Measurements from ENCODE around the gene SIAH1. TPM values are rescaled to one million over a fixed set of nuclear protein-coding genes. Genes with fewer than 3 reads are reported as not detected.

SIAH1 gene
- total RNA-seq, 1 experiment from 2014 or later = 22.7 TPM

DNA sequence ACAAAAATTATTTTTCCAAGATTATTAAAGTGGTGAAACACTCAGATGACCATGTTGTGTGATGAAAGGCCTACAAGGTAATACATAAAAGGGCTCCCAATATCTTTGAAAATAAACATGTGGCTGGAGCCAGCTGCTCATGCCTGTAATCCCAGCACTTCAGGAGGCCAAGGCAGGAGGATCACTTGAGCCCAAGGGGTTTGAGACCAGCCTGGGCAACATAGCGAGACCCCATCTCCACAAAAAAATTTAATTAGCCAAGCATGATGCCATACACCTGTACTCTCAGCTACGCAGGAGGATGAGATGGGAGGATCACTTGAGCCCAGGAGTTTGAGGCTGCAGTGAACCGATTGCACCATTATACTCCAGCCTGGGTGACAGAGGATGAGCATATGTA, 26.8 kb downstream of the SIAH1 start:
- Histone ChIP-seq H3K79me2 (ENCODE audit: insufficient read depth, low read length) (peaks cover 71% of the 10 kb centered on the region), H3K36me3 (ENCODE audit: control insufficient read depth in 1 of 2, insufficient read depth in 2 of 2, low read length in 2 of 2) (peaks cover 5 to 7% of the 10 kb centered on the region in 2 experiments; a peak in 2 of 4 replicates), H3K9me3 (ENCODE audit: control insufficient read depth in 1 of 2, insufficient read depth in 1 of 2, low read depth in 1 of 2, low read length in 2 of 2) (no peaks in the 10 kb centered on the region), H3K27me3 (ENCODE audit: insufficient read depth, low read length) (no peaks in the 10 kb centered on the region), H3K4me3 (replicated peaks in 1 of 2; ENCODE audit: low read depth in 1 of 2, low read length in 2 of 2) (no peak overlapping the region), H3K4me1 (ENCODE audit: control insufficient read depth in 1 of 2, insufficient read depth in 2 of 2, low read length in 2 of 2) (no peaks in the 10 kb centered on the region), H4K20me1 (ENCODE audit: insufficient read depth) (peaks cover 6% of the 10 kb centered on the region; the same call in 1 of the 2 replicates), H3K9ac (ENCODE audit: low read length) (no peak overlapping the region), H2AFZ (ENCODE audit: low read depth, low read length, poor library complexity, severe bottlenecking) (no peak overlapping the region), H3K27ac (ENCODE audit: low read depth, low read length) (no peak overlapping the region), H3K9me2 (ENCODE audit: insufficient read depth) (no peaks in the 10 kb centered on the region), H3K4me2 (ENCODE audit: low read length) (no peak overlapping the region)
- TF ChIP-seq, protein P1, sequence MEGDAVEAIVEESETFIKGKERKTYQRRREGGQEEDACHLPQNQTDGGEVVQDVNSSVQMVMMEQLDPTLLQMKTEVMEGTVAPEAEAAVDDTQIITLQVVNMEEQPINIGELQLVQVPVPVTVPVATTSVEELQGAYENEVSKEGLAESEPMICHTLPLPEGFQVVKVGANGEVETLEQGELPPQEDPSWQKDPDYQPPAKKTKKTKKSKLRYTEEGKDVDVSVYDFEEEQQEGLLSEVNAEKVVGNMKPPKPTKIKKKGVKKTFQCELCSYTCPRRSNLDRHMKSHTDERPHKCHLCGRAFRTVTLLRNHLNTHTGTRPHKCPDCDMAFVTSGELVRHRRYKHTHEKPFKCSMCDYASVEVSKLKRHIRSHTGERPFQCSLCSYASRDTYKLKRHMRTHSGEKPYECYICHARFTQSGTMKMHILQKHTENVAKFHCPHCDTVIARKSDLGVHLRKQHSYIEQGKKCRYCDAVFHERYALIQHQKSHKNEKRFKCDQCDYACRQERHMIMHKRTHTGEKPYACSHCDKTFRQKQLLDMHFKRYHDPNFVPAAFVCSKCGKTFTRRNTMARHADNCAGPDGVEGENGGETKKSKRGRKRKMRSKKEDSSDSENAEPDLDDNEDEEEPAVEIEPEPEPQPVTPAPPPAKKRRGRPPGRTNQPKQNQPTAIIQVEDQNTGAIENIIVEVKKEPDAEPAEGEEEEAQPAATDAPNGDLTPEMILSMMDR (IDR thresholded peaks at IDR 0.05 in 2 of 3, conservative IDR thresholded peaks at IDR 0.05 in 1 of 3; ENCODE audit: borderline replicate concordance in 1 of 3, insufficient read depth in 1 of 3, low read depth in 2 of 3, low read length in 2 of 3) = no peak
- TF ChIP-seq CEBPB (IDR thresholded peaks at IDR 0.05; ENCODE audit: low read depth) (no peak), TCF7L2 (IDR thresholded peaks at IDR 0.05; ENCODE audit: borderline replicate concordance, extremely low read depth, insufficient read depth, insufficient read length) (no peak), SRF (IDR thresholded peaks at IDR 0.05; ENCODE audit: low read depth) (no peak), FOSL1 (IDR thresholded peaks at IDR 0.05; ENCODE audit: low read depth) (no peak), EZH2 (IDR thresholded peaks at IDR 0.05) (no peak), SP1 (IDR thresholded peaks at IDR 0.05; ENCODE audit: low read depth) (no peak), RAD21 (IDR thresholded peaks at IDR 0.05; ENCODE audit: low read depth) (no peak), EGR1 (IDR thresholded peaks at IDR 0.05; ENCODE audit: low read depth) (no peak), POLR2AphosphoS5 (IDR thresholded peaks at IDR 0.05; ENCODE audit: low read depth, low read length) (no peak)
- ChIA-PET RAD21 (ENCODE audit: low non-redundant PET in 1 of 2, low total read pairs in 2 of 2, uncharacterized antibody in 2 of 2, unreplicated experiment in 2 of 2) (no interaction called here), POLR2A (no interaction called here), CTCF (no interaction called here)
- no peak for ATAC-seq
- intact Hi-C loops (cut with micrococcal nuclease) = no loop called here
- no peak for DNase-seq (ENCODE audit: low read depth, low spot score)
- no TSS peak for BruUV-seq (replicated peaks)
